GM11168 (cell line): ENCODE measurements around the gene MMEL1.

Experiments used
- in situ Hi-C: fragments of 300-500 bp; cut with MboI; formaldehyde crosslinking; loops from one replicate; pipeline ENCODE4 v1.12.0; 2022; ENCODE audit warnings: low sequenced_read_pairs; ENCODE audit not compliant: unreplicated experiment

Gene MMEL1

GRCh38 chr1:2593251-2593878, 39.5 kb downstream of the MMEL1 start:
- in situ Hi-C loops = loop anchor here (25.0 kb wide), 1 partner anchor 406 kb away; the partner anchor contains the start of gene FAAP20

- in situ Hi-C loops = loop anchor here (25.0 kb wide), 1 partner anchor 405 kb away; the partner anchor contains the start of gene FAAP20
These were observed 40.1 kb downstream of the MMEL1 start for GRCh38 chr1:2592672-2593071.

- in situ Hi-C loops = loop anchor here (25.0 kb wide), 1 partner anchor 404 kb away; the partner anchor contains the start of gene FAAP20
These were observed 41.1 kb downstream of the MMEL1 start for GRCh38 chr1:2591581-2592261.

GRCh38 chr1:2591233-2591580, 41.6 kb downstream of the MMEL1 start:
- in situ Hi-C loops = loop anchor here (25.0 kb wide), 1 partner anchor 404 kb away; the partner anchor contains the start of gene FAAP20

GRCh38 chr1:2590233-2591141, 42.3 kb downstream of the MMEL1 start:
- in situ Hi-C loops = loop anchor here (25.0 kb wide), 1 partner anchor 403 kb away; the partner anchor contains the start of gene FAAP20

GRCh38 chr1:2589431-2590232, 43.2 kb downstream of the MMEL1 start:
- in situ Hi-C loops = loop anchor here (25.0 kb wide), 1 partner anchor 402 kb away; the partner anchor contains the start of gene FAAP20

GRCh38 chr1:2588661-2589430, 44.0 kb downstream of the MMEL1 start:
- in situ Hi-C loops = loop anchor here (25.0 kb wide), 1 partner anchor 402 kb away; the partner anchor contains the start of gene FAAP20

GRCh38 chr1:2587860-2588571, 44.8 kb downstream of the MMEL1 start:
- in situ Hi-C loops = loop anchor here (25.0 kb wide), 1 partner anchor 401 kb away; the partner anchor contains the start of gene FAAP20

GRCh38 chr1:2587071-2587859, 45.6 kb downstream of the MMEL1 start:
- in situ Hi-C loops = loop anchor here (25.0 kb wide), 1 partner anchor 400 kb away; the partner anchor contains the start of gene FAAP20

GRCh38 chr1:2586154-2587070, 46.4 kb downstream of the MMEL1 start, which contains the start of gene PRXL2B:
TSS of gene PRXL2B (plus strand) at chr1:2586777. CDS start at chr1:2586886, 109 bp downstream.
- in situ Hi-C loops = loop anchor here (25.0 kb wide), 1 partner anchor 399 kb away; the partner anchor contains the start of gene FAAP20

GRCh38 chr1:2585318-2586092, 47.3 kb downstream of the MMEL1 start:
- in situ Hi-C loops = loop anchor here (25.0 kb wide), 1 partner anchor 398 kb away; the partner anchor contains the start of gene FAAP20

GRCh38 chr1:2584686-2585317, 48.0 kb downstream of the MMEL1 start:
- in situ Hi-C loops = loop anchor here (25.0 kb wide), 1 partner anchor 398 kb away; the partner anchor contains the start of gene FAAP20

- in situ Hi-C loops = loop anchor here (25.0 kb wide), 1 partner anchor 397 kb away; the partner anchor contains the start of gene FAAP20
These were observed 48.9 kb downstream of the MMEL1 start for GRCh38 chr1:2583871-2584351.

GRCh38 chr1:2583331-2583791, 49.5 kb downstream of the MMEL1 start:
- in situ Hi-C loops = loop anchor here (25.0 kb wide), 1 partner anchor 396 kb away; the partner anchor contains the start of gene FAAP20
